Activated CD4-positive, alpha-beta T cell treated with anti-CD3 and anti-CD28 coated beads for 4 hours (primary cell): ENCODE results near the gene LOXL3.

Source experiments
- DNase-seq, 2 donors: peaks; one replicate each; pipeline ENCODE4 v3.0.0-alpha.2; 2020

The LOXL3 gene, protein sequence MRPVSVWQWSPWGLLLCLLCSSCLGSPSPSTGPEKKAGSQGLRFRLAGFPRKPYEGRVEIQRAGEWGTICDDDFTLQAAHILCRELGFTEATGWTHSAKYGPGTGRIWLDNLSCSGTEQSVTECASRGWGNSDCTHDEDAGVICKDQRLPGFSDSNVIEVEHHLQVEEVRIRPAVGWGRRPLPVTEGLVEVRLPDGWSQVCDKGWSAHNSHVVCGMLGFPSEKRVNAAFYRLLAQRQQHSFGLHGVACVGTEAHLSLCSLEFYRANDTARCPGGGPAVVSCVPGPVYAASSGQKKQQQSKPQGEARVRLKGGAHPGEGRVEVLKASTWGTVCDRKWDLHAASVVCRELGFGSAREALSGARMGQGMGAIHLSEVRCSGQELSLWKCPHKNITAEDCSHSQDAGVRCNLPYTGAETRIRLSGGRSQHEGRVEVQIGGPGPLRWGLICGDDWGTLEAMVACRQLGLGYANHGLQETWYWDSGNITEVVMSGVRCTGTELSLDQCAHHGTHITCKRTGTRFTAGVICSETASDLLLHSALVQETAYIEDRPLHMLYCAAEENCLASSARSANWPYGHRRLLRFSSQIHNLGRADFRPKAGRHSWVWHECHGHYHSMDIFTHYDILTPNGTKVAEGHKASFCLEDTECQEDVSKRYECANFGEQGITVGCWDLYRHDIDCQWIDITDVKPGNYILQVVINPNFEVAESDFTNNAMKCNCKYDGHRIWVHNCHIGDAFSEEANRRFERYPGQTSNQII

DNA sequence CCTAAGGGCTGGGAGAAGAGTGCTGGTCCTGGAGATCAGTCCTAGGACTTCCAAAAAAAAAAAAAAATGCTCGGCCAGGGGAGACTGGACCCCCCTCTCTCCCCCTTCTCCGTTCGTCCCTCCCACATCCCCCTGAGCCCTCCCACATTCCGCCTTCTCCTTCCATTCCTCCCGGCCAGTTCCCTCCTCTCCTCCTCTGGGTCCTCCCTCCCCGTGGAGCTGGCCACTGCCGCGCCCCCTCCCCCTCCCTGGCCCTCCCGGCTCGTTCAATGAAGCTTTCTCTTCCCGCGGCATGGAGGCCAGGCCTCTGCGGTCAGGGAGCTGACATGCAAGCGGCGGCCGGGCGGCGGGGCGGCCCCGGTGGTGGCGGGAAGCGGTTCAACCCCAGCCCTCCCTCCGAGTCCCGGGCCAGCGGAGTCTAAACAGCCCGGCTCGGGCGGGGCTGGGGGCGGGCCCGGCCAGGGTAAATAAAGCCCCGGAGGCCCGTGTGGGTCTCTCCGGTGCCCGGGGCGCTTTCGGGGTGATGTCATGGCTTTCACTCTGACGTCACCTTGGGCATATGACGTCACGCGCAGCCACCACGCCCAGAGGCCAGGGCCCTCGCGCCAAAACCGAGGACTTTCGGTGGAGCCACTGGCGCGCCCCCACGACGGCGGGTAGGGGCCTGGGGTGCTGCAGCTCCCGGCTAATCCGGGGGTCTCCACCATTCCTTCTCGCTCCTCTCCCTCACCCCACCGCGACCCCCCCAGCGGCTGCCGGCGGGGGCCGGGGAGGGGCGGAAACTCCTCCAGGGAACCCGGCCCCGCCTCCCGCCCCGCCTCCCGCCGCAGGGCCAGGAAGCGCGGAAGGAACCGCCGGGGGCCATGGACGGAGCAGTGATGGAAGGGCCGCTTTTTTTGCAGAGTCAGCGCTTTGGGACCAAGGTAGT, at the start of gene LOXL3, which contains the start of gene DOK1:
Gene LOXL3 (minus strand): TSS at position 51 of the 928 bp plus-strand sequence. CDS start 1,308 bp downstream, outside the sequence.
Gene DOK1 (plus strand): TSS at position 829 of the 928 bp plus-strand sequence. CDS start 35 bp downstream, at position 864.
- DNase-seq = peak; percentile 77 to 84

DNA sequence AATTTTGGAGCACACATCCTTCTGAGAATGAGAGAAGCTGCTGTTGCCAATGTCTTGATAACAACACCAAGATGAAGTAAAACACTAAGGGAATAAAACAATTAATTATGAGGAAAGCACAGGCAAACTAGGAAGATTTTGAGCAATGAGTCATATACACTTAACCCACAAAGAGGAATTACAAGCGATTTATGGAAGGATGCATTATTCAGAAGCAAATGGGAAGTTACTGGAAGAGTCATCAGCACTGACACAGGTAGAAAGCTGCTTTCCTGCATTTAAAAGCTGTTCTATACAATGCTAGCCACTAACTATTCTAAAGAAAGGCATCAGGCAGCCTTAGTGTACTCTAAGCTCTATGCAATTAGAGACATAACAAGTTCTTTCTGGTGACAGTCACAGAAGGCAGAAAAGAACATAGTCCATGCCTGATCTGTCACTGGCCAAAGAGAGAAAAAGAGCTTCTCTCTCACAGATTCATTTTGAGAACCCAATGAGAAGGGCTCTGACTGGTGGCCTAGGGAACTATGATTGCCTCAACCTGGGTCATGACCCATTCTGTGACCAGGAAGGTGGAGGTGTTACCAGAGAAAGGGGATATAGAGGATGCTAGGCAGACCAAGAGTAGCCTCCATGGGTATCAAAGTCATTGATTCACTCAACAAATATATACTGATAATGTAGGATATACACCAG, 49.0 kb upstream of the LOXL3 start:
- DNase-seq = no peak

DNA sequence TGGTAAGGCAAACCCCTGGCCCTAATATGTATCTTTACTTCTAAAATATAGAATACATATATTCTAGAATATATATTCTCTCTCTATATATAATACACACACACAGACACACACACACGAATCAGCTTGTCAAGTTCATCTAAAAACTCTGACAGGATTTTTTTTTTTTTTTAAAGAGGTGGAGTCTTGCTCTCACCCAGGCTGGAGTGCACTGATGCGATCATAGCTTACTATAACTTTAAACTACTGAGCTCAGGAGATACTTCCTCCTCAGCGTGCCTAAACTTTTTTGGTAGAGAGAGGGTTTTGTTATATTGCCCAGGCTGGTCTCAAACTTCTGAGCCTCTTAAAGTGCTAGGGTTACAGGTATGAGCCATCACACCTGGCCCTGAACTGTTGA, 45.9 kb upstream of the LOXL3 start:
- DNase-seq = no peak

DNA sequence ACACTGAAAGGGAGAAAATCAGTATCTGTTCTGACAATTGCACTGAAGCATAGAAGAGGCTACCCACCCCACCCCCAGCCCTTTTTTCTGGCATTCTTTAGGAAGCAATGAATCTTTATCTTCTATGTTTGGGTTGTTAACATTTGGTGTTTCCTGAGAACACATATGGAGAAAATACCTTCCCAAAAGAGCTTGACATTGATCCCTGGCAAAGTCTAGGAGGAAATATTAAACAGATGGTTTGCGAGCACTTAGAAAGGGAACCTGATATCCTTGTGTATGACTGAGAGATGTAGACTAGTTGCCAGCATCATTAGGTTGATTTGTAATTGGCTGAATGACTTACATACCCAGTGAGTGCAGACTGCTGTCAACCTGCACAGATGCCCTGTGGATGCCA, 43.7 kb upstream of the LOXL3 start:
- no peak for DNase-seq

DNA sequence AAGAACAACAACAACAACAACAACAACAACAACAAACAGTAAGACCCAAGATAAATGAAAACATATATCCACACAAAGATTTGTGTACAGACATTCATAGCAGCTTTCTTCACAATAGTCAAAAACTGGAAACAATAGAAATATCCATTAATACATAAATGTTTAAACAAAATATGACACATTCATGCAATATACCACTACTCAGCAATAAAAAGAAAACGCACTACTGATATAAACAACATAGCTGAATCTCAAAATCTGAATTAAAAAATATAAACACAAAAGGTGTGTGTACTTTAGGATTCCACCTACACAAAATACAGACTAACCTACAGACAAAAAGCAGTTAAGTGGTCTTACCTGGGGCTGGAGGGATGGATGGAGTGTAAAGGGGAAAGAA, 42.8 kb upstream of the LOXL3 start:
- no peak for DNase-seq

DNA sequence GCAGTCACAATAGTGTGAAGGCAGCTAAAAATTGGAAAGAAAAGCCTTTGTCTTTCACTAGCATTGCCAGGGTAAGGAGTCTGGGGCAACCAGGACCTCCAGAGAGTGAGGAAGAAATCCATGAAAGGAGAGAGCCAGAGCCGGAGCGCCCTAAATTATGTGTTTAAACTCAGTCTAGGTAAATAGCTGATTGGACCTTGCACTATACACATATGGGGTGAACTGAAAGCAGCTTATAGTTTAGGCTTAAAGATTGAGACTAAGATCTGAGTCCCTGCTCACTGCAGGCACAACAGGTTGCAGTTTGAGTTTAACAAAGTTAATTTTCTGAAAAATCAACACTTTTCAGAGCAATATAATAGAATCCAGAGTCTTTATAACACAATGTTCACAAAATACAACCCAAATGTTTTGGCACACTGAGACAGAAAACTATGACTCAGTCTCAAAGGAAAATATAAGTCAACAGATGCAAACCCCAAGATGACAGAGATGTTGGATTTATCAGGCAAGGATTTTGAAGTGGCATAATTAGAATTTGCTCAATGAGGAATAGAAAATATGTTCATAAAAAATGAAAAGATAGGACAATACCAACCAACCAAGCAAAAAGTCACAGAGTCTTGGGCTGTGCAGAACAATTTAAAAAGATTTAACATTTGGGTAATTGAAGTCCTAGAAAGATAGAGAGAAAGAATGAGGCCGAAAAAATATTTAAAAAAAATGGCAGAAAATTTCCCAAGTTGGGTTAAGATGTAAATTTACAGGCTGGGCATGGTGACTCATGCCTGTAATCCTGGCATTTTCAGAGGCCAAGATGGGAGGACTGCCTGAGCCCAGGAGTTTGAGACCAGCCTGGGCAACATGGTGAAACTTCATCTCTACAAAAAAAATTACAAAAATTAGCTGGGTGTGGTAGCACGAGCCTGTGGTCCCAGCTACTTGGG, 40.4 kb upstream of the LOXL3 start:
- DNase-seq = no peak

DNA sequence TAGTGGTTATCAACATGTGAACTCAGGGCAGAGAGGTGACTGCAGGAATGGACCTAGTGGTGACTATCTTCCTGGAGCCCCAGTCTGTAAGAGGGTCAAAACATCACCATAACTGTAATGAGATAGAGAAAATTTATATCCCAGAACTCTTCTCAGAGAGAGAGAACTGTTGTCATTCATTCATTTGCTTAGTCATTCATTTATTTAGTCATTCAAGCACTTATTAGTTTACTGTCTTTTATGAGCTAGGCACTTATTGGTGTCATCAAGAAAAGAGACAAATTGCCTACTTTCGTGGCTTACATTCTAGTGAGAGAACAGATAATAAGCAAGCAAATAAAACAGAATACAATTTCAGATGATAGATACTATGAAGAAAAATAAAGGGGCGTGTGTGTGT, 34.9 kb upstream of the LOXL3 start:
- no peak for DNase-seq

DNA sequence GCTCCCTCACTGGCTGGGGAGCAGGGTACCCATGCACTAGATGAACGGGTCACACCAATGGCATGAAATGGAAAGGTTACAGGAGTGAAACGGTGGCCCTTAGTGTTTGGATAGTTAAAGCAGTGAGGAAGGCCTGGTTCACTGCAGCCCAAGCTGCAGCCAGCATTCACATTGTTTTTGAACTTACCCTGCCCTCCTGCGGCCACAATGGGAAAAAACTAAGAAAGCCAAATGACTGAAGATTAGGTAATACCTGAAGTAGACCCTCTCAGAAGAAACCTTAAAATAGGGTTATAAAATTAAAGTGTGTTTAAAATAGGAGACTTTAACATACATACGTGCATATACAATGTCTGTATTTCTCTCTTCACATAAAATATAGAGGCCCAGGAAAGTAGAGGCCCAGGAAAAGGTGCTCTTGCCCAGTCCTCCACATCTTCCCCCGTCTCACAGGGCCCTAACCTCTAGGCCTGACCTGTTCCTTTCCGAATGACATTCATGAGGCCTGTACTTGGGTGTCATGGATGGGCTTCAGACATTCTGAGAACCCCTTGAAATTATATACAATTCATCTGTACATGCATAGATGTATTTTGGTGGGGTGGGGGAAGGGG, 34.0 kb upstream of the LOXL3 start:
- peak; percentile 39 to 52 for DNase-seq

DNA sequence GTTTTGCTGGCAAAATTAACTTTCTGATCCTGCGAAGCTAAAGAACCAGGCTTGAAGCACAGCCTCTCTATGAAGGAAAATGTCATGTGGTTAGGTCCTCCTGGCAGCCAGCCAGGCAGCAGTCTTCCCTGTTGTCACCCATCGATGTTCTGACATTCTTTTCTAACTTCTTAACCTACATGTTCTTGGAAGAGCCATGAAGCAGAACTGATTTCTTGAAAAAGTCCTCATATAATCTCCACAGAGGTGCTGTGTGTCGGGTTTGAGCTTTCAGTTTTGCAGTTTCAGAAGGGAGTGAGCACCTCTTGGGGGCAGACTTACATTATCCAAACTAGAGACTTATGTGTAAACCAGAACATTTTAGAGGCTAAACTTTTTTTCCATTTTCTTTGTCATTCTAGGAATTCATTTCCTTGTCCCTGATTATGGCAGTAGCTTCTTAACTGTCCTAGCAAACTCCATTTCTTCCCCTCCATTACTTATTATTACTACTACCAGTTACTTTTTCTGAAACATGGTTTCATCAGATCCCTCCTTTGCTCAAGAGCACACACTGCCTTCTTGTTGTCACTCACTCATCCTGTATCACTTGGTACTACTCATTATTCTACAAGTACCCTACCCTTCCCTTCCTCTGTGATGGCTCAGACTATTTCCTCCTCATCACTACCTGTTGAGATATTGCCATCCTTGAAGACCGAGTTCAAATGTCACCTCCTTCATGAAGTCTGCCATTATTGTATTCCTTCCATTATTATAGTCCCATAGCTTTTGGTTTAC, 31.9 kb upstream of the LOXL3 start:
- DNase-seq = peak; percentile 1 to 23

DNA sequence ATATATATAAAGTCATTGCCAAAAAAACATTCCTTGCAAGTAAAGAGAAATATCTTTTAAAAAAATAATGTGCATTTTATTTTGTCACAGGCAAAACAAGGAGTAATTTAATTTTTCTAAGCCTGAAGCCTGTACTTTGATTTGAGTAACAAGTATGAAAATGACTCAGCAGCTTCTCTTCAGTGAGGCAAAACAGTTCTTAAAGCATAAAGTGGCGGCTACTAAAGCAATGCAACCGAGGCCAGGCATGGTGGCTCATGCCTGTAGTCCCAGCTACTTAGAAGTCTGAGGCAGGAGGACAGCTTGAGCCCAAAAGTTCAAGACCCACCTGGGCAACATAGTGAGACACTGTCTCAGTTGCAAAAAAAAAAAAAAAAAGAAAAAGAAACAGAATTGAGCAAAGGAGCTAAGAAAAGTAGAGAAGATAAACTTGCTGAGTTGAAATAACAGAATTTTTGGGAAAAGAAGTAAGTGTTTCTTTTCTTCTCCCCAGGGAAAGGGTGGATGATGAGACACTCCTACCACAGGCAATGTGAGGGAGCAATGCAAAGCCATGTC, 30.4 kb upstream of the LOXL3 start:
- no peak for DNase-seq

DNA sequence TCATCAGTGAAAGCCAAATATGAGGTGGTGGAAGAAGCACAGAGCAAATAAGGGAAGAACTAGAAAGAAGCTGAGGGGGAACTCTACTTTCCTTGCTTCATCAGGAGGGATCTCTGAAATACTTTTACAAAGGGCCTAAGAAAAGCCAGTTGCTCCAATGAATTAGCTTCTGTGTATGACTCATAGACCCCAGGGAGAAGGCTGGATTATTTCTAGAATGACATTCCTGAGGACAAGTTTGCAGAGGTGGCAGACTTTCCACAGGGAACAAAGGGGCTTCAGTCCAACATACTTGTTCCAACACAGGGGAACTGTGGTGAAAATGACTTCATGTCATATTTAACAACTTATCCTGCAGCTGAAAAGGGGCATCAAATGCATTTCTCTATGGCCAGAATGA, 29.8 kb upstream of the LOXL3 start:
- no peak for DNase-seq

DNA sequence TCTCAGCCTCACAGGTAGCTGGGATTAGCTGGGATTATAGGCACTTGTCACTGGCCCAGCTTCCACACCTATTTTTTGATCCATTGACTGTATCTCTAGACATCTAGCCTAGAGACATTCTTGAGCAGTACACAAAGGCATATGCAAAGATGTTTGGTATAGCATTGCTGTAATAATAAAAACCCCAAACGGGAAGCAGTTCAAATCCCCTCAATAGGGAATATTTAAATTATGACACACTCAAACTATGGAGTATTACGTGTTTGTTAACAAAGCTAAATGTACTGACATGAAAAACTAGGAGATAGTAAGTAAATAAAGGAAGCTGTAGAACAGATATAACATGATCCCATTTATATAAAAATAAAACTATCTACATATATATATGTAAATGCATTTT, 28.4 kb upstream of the LOXL3 start:
- DNase-seq = no peak

DNA sequence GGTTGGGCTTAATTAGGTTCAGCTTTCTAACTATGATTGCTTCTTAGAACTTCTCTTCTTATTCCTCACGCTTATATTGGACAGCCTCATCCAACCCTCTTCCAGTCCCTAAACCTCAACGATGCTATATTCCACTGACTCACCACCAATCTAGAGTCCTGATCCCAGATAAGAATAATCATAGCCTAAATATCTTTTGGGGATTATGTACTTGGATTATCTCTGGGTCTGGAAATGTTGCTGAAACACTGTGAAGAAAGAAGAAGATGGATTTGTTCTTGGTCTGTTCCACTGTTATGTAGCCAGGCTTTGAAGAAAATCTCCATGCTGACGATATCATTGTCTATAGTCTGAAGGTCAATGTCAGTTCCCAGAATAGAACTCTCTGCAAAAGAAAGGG, 27.7 kb upstream of the LOXL3 start:
- DNase-seq = no peak

DNA sequence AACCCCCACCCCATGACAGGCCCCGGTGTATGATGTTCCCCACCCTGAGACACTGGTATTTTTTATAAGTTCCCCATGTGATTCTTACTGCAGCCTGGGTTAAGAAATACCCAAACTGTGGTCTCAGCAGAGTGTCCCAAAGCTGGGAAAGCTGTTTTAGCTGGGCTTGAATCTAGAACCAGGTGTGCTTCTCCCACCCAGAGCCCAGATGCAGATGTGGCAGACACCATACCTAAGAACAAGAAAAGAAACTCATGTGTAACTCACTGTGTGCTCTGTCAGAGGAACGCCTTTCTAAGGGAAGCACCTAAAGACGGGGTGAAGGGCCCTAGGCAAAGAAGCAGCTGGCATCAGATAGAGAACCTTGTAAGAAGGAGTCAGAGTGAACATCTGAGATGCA, 24.7 kb upstream of the LOXL3 start:
- DNase-seq = no peak

DNA sequence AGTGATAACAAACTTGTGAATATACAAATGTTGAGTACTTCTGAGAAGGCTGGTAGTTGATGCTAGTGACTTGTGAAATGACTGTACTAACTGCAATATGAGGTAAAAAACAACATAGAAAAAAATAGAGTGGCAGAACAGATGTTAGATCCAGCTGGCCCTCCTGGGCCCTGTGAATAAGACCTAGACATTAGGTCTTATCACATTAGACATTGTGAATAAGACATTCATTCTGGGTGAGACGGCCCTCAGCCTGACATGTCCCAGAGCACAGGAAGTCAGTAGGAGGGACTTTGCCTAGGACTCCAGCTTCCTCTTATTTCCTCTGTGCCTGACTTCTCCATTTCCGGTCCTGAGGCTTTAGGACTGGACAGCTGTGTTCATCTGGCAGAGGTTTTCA, 23.7 kb upstream of the LOXL3 start:
- no peak for DNase-seq

DNA sequence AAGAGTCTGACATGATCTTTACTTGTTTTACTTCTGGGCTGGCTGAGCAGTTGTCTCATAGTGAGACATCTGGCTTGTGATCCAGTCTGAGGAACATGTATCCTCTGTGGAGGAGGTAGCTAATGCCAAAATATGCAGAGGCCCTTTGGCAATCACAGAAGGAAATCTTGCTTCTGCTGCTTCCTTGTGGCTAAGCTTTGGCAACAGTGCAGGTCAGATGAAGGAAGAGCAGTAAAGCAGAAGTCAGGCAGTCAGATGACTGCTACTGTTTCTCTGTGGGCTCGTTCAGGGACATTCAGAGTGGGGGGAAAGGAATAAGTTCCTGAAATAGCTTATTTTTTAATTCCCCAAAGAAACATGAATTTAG, 23.1 kb upstream of the LOXL3 start:
- DNase-seq = no peak

DNA sequence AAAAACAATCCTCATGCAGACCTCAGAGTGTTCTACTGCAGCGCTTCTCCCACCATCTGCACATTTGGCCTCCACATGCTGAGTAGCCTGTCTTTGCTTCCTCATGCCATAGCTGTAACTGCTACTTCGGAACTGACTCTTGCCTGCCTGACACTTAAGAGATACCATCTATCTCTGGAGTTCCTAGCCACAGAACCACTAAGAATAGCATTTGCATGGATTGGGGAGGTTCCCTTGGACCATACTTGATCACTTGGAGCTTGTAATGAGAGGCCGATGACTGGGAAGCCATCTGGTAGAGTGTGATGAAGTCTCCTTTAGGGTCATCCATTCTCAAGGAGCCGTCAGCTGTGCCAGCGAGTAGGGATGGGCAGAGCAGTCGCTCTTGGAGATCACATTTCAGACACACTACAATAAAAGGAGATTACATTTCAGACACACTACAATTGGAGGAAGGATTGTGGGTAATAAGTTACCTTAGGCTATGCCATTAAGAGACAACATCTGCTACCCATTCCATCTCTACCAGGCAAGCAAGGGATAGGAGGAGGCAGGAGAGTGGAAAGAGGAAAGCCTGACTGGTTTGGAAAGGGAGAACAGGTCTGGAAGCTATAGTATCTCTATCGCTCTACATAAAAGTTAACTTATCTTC, 22.6 kb upstream of the LOXL3 start:
- no peak for DNase-seq

DNA sequence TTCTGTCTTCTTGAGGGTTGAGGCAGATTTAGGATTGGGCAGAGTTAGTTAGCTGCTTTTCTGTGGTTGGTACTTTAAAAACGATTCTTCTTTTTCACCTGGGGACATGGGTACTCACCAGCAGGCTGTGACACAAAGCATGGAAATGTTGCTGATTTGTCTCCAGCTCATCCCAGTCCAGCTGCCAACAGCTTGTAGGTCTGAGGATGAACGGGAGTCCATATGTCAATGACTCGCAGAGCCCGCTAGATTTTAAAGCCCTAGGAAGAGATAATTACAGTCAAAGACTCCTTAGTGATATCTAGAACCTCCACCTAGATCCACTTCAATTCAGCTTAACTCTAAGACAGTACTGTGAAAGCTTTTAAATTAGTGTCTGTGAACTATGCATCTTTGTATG, 21.6 kb upstream of the LOXL3 start:
- no peak for DNase-seq
